Left colon (tissue), 2 donors: ENCODE results near the gene CEP126. TPM values are rescaled to one million over a fixed set of nuclear protein-coding genes. Genes with fewer than 3 reads are reported as not detected.

Experiments
- total RNA-seq, 2 donors: library from RNA; stranded (reverse); fragmentation: NEBNext Ultra II Directional; extraction: Animal tissue kit (Norgen Biotek cat#: 25700); gene quantifications; one replicate each; pipeline ENCODE4 v1.2.1, GENCODE V29; 2021
- donor health status: DM: no; HTN: no; CAD: no.
- donor health status: DM: yes; HTN: yes; CAD: no.

The CEP126 gene
- total RNA-seq, 2 donors from 2014 or later = 4.0 to 4.1 TPM

Other genes with a start within 250 kb of the CEP126 start
- gene ANGPTL5, start 1.5 kb downstream of the CEP126 start, total RNA-seq = under 1 TPM; 0.12 to 0.28 TPM
- gene CFAP300, start 132.4 kb downstream of the CEP126 start, total RNA-seq = under 1 TPM in 1 of 2 donors, not detected in 1; 0.50 TPM
- gene YAP1, start 195.4 kb downstream of the CEP126 start, total RNA-seq = 10 to 100 TPM; 46.2 to 49.1 TPM